Measurements from ENCODE around the gene ZNF318. TPM values are rescaled to one million over a fixed set of nuclear protein-coding genes. Genes with fewer than 3 reads are reported as not detected.
"Not testable (repeated sequence)": the region's sequence is repeated elsewhere in the genome, so short reads cannot be mapped to it uniquely, and the experiment has no call there.

ZNF318 gene
- total RNA-seq, 1 donor from 2014 or later, result 16.4 TPM

- DNase-seq, result no peak
Observed at GRCh38 chr6:43347444-43347843, 22.0 kb downstream of the ZNF318 start.

GRCh38 chr6:43347021-43347420 lies 22.4 kb downstream of the ZNF318 start:
- no peak for TF ChIP-seq CTCF (IDR thresholded peaks at IDR 0.05)
- no peak for ATAC-seq
- no peak overlapping the region for H3K27ac ChIP-seq
- intact Hi-C loops (cut with DNase I), result no loop called here
- H3K4me1 ChIP-seq, result no peaks in the 10 kb centered on the region
- no peak overlapping the region for H3K4me3 ChIP-seq
- H3K27me3 ChIP-seq, result no peaks in the 10 kb centered on the region
- no peak for DNase-seq
- no peaks in the 10 kb centered on the region for H3K9me3 ChIP-seq
- H3K36me3 ChIP-seq, result peaks cover 88% of the 10 kb centered on the region

More at GRCh38 chr6:43347444-43347843, 22.0 kb downstream of the ZNF318 start:
- no peak overlapping the region for H3K4me3 ChIP-seq
- H3K9me3 ChIP-seq, result no peaks in the 10 kb centered on the region
- no peak for TF ChIP-seq CTCF (IDR thresholded peaks at IDR 0.05)
- no peaks in the 10 kb centered on the region for H3K27me3 ChIP-seq
- H3K4me1 ChIP-seq, result no peaks in the 10 kb centered on the region
- no peak overlapping the region for H3K27ac ChIP-seq
- no peak for ATAC-seq
- H3K36me3 ChIP-seq, result peaks cover 86% of the 10 kb centered on the region
- intact Hi-C loops (cut with DNase I), result no loop called here

- H3K4me1 ChIP-seq; H3K27me3 ChIP-seq; H3K9me3 ChIP-seq; ATAC-seq; H3K27ac ChIP-seq; DNase-seq; intact Hi-C loops (cut with DNase I); H3K4me3 ChIP-seq: not testable (repeated sequence)
- peaks cover 88% of the 10 kb centered on the region for H3K36me3 ChIP-seq
Observed at GRCh38 chr6:43346243-43346642, 23.2 kb downstream of the ZNF318 start.

- intact Hi-C loops (cut with DNase I), result no loop called here
- Histone ChIP-seq H3K9me3 (no peaks in the 10 kb centered on the region), H3K4me3 (no peak overlapping the region), H3K4me1 (no peaks in the 10 kb centered on the region), H3K27ac (no peak overlapping the region), H3K27me3 (no peaks in the 10 kb centered on the region), H3K36me3 (peaks cover 63% of the 10 kb centered on the region)
- TF ChIP-seq CTCF (IDR thresholded peaks at IDR 0.05), result no peak
- ATAC-seq (no peak), DNase-seq (no peak)
Observed at GRCh38 chr6:43339168-43339567, 30.3 kb downstream of the ZNF318 start.

GRCh38 chr6:43338243-43338642 lies 31.2 kb downstream of the ZNF318 start:
- Histone ChIP-seq H3K27me3 (no peaks in the 10 kb centered on the region), H3K27ac (no peak overlapping the region), H3K4me3 (no peak overlapping the region), H3K9me3 (no peaks in the 10 kb centered on the region), H3K36me3 (peaks cover 56% of the 10 kb centered on the region), H3K4me1 (no peaks in the 10 kb centered on the region)
- ATAC-seq (no peak), DNase-seq (no peak)
- intact Hi-C loops (cut with DNase I), result no loop called here
- no peak for TF ChIP-seq CTCF (IDR thresholded peaks at IDR 0.05)

GRCh38 chr6:43336382-43336781 lies 33.1 kb downstream of the ZNF318 start:
- H3K4me1 ChIP-seq, result no peaks in the 10 kb centered on the region
- no peak for TF ChIP-seq CTCF (IDR thresholded peaks at IDR 0.05)
- no peaks in the 10 kb centered on the region for H3K9me3 ChIP-seq
- DNase-seq, result no peak
- peaks cover 37% of the 10 kb centered on the region for H3K36me3 ChIP-seq
- no peak overlapping the region for H3K4me3 ChIP-seq
- no peak for ATAC-seq
- H3K27me3 ChIP-seq, result no peaks in the 10 kb centered on the region
- intact Hi-C loops (cut with DNase I), result no loop called here
- H3K27ac ChIP-seq, result no peak overlapping the region
